SU-DHL-6 (cell line): Measurements from ENCODE around the gene COG6.

Source experiments
- H2AFZ ChIP-seq: fragments of 200-600 bp; sonication (generic); 2 replicates; pipeline ENCODE4 v1.6.1; 2014; ENCODE audit warnings: low read depth, mild to moderate bottlenecking, moderate library complexity, mixed read lengths, antibody characterized with exemption, low read length; ENCODE audit not compliant: severe bottlenecking
- H3F3A ChIP-seq: fragments of 200-600 bp; shearing (Covaris generic); 2 replicates; pipeline ENCODE4 v1.6.0; 2016; ENCODE audit warnings: antibody characterized with exemption, mild to moderate bottlenecking; ENCODE audit not compliant: insufficient read depth
- H3K27ac ChIP-seq: fragments of 200-600 bp; sonication (generic); 2 replicates; pipeline ENCODE4 v1.5.1; 2016; ENCODE audit warnings: low read depth, mild to moderate bottlenecking, low read length, moderate library complexity, mixed read lengths
- H3K27me3 ChIP-seq: fragments of 200-600 bp; sonication (generic), shearing (Covaris generic); 2 replicates; pipeline ENCODE4 v1.6.0; 2014; ENCODE audit warnings: mild to moderate bottlenecking, low read length
- H3K36me3 ChIP-seq: fragments of 200-600 bp; sonication (generic); 2 replicates; pipeline ENCODE4 v1.6.1; 2014; ENCODE audit warnings: mild to moderate bottlenecking, low read length, mixed read lengths
- H3K4me2 ChIP-seq: fragments of 300-600, 200-600 bp; shearing (Covaris generic), sonication (generic); 2 replicates; pipeline ENCODE4 v1.6.0; 2014; ENCODE audit warnings: low read length, low read depth, mild to moderate bottlenecking; ENCODE audit not compliant: poor library complexity, severe bottlenecking
- H3K4me3 ChIP-seq: fragments of 200-600 bp; sonication (generic); 2 replicates; pipeline ENCODE4 v1.5.1; 2014; ENCODE audit warnings: antibody characterized with exemption, low read length, mild to moderate bottlenecking, mixed read lengths; ENCODE audit not compliant: insufficient read depth, poor library complexity, severe bottlenecking
- H3K79me2 ChIP-seq: fragments of 200-600 bp; sonication (generic); 2 replicates; pipeline ENCODE4 v1.6.1; 2014; ENCODE audit warnings: mild to moderate bottlenecking, low read length, moderate library complexity; ENCODE audit not compliant: insufficient read depth
- H3K9ac ChIP-seq: fragments of 200-600 bp; sonication (generic); 2 replicates; pipeline ENCODE4 v1.7.0; 2014; ENCODE audit warnings: mild to moderate bottlenecking, low read length
- H3K9me2 ChIP-seq: fragments of 200-600 bp; sonication (generic); replicated peaks from 2 replicates; pipeline ENCODE4 v1.6.1; 2014; ENCODE audit warnings: low read length; ENCODE audit not compliant: insufficient read depth
- H3K9me3 ChIP-seq: fragments of 200-600 bp; sonication (generic); 2 replicates; pipeline ENCODE4 v1.6.1; 2014; ENCODE audit warnings: low read length, mixed read lengths; ENCODE audit not compliant: insufficient read depth
- H4K20me1 ChIP-seq: fragments of 200-600 bp; sonication (generic); 2 replicates; pipeline ENCODE4 v1.6.1; 2014; ENCODE audit warnings: low read depth, mild to moderate bottlenecking, antibody characterized with exemption, low read length, moderate library complexity, mixed read lengths
- CTCF ChIP-seq: fragments of 200-600 bp; sonication (generic); IDR thresholded peaks from one replicate; pipeline ENCODE4 v1.5.1; 2017; ENCODE audit warnings: antibody characterized with exemption, mild to moderate bottlenecking, low read length, moderate library complexity; ENCODE audit not compliant: insufficient read depth, poor library complexity, severe bottlenecking
- EZH2phosphoT487 ChIP-seq: fragments of 200-600 bp; sonication (generic), shearing (Covaris generic); conservative IDR thresholded peaks from 2 replicates; pipeline ENCODE4 v1.6.1; 2018; ENCODE audit warnings: mild to moderate bottlenecking, antibody characterized with exemption, low read length, moderate library complexity, mixed read lengths

The COG6 gene

GRCh38 chr13:39779337-39780265 lies 124.1 kb downstream of the COG6 start:
- Histone ChIP-seq H3K36me3 (no peaks in the 10 kb centered on the region), H3K79me2 (no peaks in the 10 kb centered on the region), H2AFZ (no peak overlapping the region), H3K27ac (no peak overlapping the region), H3K27me3 (no peaks in the 10 kb centered on the region), H3K4me2 (no peak overlapping the region), H3K9ac (no peak overlapping the region), H3K9me2 (no peaks in the 10 kb centered on the region), H3K4me3 (no peak overlapping the region), H3F3A (no peaks in the 10 kb centered on the region), H3K9me3 (no peaks in the 10 kb centered on the region), H4K20me1 (no peaks in the 10 kb centered on the region)
- TF ChIP-seq EZH2phosphoT487 (no peak), CTCF (no peak)

- Histone ChIP-seq H3K27me3 (no peaks in the 10 kb centered on the region), H3K36me3 (no peaks in the 10 kb centered on the region), H3K4me2 (no peak overlapping the region), H3K9me2 (no peaks in the 10 kb centered on the region), H3K79me2 (no peaks in the 10 kb centered on the region), H3K9me3 (no peaks in the 10 kb centered on the region), H3K4me3 (no peak overlapping the region), H3F3A (no peaks in the 10 kb centered on the region), H3K9ac (no peak overlapping the region), H3K27ac (no peak overlapping the region), H4K20me1 (no peaks in the 10 kb centered on the region), H2AFZ (no peak overlapping the region)
- TF ChIP-seq CTCF (no peak), EZH2phosphoT487 (no peak)
Measured at GRCh38 chr13:39780711-39781110, 125.2 kb downstream of the COG6 start.

- Histone ChIP-seq H3K36me3 (no peaks in the 10 kb centered on the region), H3K4me2 (no peak overlapping the region), H3K9me2 (no peaks in the 10 kb centered on the region), H3K9me3 (no peaks in the 10 kb centered on the region), H3K9ac (no peak overlapping the region), H3K79me2 (no peaks in the 10 kb centered on the region), H3K4me3 (no peak overlapping the region), H4K20me1 (no peaks in the 10 kb centered on the region), H3F3A (no peaks in the 10 kb centered on the region), H3K27me3 (no peaks in the 10 kb centered on the region), H3K27ac (no peak overlapping the region), H2AFZ (no peak overlapping the region)
- TF ChIP-seq EZH2phosphoT487 (no peak), CTCF (no peak)
Measured at GRCh38 chr13:39781381-39781780, 125.9 kb downstream of the COG6 start.
